Activated CD4-positive, alpha-beta memory T cell treated with anti-CD3 and anti-CD28 coated beads, Interleukin-2, amount 10 ng/mL, durations not matched to agents 7 days and 5 days (primary cell): Measurements from ENCODE around the gene TYW3. TPM values are rescaled to one million over a fixed set of nuclear protein-coding genes. Genes with fewer than 3 reads are reported as not detected.

ENCODE experiments used
- total RNA-seq, 2 experiments: library from RNA; stranded (reverse); gene quantifications; one replicate each; pipeline ENCODE4 v1.2.3, GENCODE V29; 2021

TYW3 gene
- total RNA-seq, 2 experiments from 2014 or later: 16.0 to 16.3 TPM

Other genes starting within 250 kb of the TYW3 start
- gene LRRC53, start 220.5 kb upstream of the TYW3 start, total RNA-seq: not detected
- under 1 TPM in 1 of 2 experiments, not detected in 1; 0.05 TPM for gene ERICH3, start 59.4 kb upstream of the TYW3 start, total RNA-seq
- 10 to 100 TPM; 18.1 to 19.1 TPM for gene CRYZ, start 102 bp upstream of the TYW3 start, total RNA-seq